ACHN (cell line): ENCODE measurements around the gene NEK9.
A peak's percentile ranks its signal among the peaks of the same experiment; 100 is the strongest.

ENCODE experiments used
- DNase-seq: peaks from one replicate; pipeline ENCODE4 v3.0.0-alpha.2; 2015
- in situ Hi-C: cut with HindIII; loops from 2 replicates; pipeline ENCODE4 v1.10.0; 2017; ENCODE audit warnings: low sequenced_read_pairs, low pct_ligation_motif_present, low pct_unique_long_range_greater_than_20kb

The NEK9 gene

DNA sequence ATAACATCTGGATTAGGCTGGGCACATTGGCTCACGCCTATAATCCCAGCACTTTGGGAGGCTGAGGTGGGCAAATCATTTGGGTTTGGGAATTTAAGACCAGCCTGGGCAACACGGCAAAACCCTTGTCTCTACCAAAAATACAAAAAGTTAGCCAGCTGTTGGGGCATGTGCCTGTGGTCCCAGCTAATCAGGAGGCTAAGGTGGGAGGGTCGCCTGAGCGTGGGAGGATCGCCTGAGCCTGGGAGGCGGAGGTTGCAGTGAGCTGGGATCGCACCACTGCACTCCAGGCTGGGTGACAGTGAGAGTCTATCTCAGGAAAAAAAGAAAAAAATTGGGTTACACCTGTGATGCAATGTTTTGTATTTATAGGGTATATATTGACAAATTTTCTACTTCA lies 5.3 kb downstream of the NEK9 start:
- in situ Hi-C loops = no loop called here
- DNase-seq = no peak

- in situ Hi-C loops = no loop called here
- no peak for DNase-seq
Measured at GRCh38 chr14:75120541-75121291, 6.1 kb downstream of the NEK9 start.

DNA sequence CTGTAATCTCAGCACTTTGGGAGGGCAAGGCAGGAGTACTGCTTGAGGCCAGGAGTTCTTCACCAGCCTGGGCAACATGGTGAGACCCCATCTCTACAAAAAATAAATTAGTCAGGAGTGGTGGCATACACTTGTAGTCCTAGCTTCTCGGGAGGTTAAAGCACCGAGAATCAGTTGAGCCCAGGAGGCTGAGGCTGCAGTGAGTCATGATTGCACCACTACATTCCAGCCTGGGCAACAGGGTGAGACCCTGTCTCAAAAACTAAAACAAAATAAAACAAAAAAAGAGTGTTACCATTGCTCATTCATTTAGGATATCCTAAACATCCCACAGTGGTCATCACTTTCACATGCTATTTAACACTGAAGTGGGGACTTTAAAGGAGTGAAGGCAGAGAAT lies 7.8 kb downstream of the NEK9 start:
- no peak for DNase-seq
- in situ Hi-C loops = no loop called here

DNA sequence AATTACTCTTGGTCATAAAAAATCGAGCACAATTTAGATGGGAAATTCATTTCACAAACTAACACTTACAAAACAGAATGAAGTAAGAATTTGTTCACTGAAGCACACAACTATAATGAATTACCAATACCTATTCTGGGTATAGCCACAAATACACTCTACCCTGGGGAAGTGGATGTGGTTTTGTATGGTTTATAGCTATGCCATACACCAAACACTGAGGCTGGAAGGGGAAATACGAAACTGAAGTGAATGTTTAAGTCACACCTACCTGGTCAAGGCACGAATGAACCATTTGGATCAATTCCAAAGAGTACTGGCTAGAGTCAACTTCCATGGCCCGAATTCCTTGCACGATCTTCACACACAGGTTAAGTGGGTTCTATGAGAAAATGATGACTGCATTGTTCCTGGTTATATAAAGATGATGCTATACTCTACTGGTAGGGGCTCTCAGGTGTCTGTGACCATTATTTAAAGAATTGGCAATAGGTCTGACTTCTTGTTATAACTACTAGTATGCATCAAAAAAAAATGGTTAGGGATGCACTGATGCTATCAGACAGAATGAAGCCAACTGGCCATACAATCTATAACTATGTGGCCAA lies 12.8 kb downstream of the NEK9 start:
- no peak for DNase-seq
- in situ Hi-C loops = no loop called here

- in situ Hi-C loops = no loop called here
- DNase-seq = no peak
Measured at GRCh38 chr14:75109877-75110276, 17.0 kb downstream of the NEK9 start.

- in situ Hi-C loops = no loop called here
- no peak for DNase-seq
Measured at GRCh38 chr14:75107186-75107585, 19.7 kb downstream of the NEK9 start.

DNA sequence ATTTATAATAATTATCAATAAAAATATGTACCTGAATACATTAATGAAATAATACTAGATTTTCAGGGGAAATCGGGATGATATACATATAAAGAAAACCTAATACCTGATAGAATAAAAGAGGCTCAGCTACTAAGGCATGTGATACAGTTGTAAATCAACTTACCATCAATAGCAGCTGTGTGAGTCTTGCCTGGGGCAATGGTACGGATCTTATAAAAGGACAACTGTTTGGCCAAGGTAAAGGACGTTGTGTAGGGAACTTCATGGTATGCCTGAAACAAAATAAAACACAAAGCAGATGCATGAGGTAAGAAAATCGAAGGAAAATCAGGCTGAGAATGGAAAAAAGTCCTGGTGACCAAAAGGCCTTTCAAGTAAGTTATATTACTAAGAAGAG lies 25.4 kb downstream of the NEK9 start:
- DNase-seq = no peak
- in situ Hi-C loops = no loop called here

DNA sequence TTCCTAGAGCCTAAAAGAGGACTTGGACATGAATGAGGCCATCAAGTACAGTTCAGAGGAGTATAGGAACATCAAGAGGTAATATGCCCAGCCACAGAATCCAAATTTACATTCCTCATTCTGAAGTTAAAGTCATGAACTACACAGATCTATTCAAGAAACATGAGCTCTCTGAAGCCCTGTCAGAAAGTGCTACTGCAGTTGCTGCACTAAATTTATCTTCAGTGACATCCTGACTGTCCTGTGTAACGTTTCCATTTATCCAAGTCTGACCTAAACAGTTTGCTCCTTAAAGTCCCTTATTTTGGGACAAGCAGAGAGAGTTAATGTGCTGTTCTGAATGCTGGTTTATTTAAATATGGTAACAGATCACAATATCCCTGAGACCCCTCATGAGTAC lies 28.2 kb downstream of the NEK9 start:
- DNase-seq = no peak
- in situ Hi-C loops = no loop called here

- in situ Hi-C loops = no loop called here
- DNase-seq = no peak
Measured at GRCh38 chr14:75098212-75098611, 28.6 kb downstream of the NEK9 start.

GRCh38 chr14:75096959-75097358 lies 29.9 kb downstream of the NEK9 start:
- in situ Hi-C loops = no loop called here
- DNase-seq = no peak

DNA sequence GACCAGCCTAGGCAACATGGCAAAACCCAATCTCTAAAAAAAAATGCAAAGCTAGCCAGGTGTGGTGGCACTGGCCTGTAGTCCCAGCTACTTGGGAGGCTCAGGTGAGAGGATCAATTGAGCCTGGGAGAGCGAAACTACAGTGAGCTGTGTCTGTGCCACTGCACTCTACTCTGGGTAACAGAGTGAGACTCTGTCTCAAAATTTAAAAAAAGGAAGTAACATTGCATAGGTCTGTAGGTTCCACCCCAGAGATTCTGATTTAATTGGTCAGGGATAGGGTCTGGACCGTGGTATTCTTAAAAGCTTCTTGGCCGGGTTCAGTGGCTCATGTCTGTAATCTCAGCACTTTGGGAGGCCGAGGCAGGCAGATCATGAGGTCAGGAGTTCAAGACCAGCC lies 31.2 kb downstream of the NEK9 start:
- in situ Hi-C loops = no loop called here
- no peak for DNase-seq

- in situ Hi-C loops = no loop called here
Measured at GRCh38 chr14:75094896-75095295, 32.0 kb downstream of the NEK9 start.

DNA sequence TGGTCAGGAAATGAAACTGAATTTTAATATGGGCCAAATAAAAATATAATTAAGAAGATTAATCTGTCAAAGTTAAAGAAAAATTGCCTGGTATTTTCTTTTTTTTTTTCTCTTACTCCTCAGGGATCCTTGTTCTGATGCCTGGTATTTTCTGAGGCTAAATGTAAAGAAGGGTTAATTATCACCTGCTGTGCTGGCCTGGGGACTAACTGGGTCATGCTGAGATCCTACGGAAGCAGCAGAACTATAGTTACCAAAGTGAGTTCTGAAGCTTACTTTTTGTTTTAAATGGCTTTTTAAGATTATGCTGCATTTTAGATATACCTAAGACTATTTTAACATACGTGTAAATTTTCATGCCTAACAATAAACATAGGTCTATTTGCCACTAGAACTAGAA lies 34.1 kb downstream of the NEK9 start:
- in situ Hi-C loops = no loop called here

More at GRCh38 chr14:75094896-75095295, 32.0 kb downstream of the NEK9 start:
- DNase-seq = no peak

DNA sequence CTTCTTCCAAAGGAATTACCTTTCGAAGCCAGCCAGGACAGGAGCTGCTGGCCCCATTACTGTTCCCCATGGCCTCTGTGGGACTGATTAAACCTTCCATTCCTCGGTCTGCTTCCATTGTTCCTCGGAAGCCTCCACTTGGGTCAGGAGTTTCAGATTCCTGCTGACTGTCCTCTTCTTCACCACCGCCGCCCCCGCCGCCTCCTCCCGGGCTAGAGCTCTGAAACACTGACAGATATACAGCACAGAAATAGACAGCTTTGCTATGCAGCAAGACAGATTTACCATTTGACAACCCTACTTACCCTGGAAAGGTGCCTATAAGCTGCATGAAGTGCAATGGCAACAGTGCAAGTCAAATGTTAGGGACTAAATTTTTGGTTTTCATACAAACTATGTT lies 35.6 kb downstream of the NEK9 start:
- in situ Hi-C loops = no loop called here

More for the DNA sequence above, 34.1 kb downstream of the NEK9 start:
- no peak for DNase-seq

DNA sequence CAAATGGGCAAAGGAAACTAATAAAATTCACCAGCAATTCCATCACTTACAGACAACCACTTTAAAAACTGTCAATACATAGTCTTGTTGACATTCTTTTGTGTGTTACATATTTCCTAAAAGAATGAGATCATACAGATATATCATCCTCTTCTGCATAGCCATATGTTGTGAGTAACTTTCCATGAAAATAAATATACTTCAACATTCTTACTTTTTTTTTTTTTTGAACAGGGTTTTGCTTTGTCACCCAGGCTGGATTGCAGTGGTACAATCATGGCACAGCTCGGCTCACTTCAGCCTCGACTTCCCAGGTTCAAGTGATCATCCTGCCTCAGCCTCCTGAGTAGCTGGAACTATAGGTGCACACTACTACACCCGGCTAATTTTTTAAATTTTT lies 36.5 kb downstream of the NEK9 start:
- no peak for DNase-seq
- in situ Hi-C loops = no loop called here

More for the DNA sequence above, 35.6 kb downstream of the NEK9 start:
- no peak for DNase-seq

GRCh38 chr14:75088566-75089373 lies 38.1 kb downstream of the NEK9 start:
- DNase-seq = peak; percentile 57
- in situ Hi-C loops = no loop called here

- in situ Hi-C loops = no loop called here
Measured at GRCh38 chr14:75088153-75088552, 38.7 kb downstream of the NEK9 start.

DNA sequence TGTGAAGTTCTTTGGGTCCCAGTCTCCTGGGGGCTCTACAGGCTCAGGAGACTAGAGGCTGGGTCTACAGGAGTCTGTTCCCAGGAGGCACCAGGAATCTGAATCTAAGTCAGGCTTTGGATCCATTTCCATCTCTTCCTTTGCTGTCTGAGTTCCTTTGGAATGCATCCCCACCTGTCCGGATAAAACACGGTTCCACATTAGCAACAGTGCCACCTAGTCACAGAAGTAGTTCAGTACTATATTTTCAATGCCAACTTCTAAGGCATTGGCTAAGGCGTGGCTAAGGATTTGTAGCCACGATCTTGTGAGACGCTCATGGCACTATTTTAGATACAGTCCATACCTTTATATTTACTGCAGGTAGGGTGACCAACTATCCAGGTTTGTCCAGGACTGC lies 42.3 kb downstream of the NEK9 start:
- in situ Hi-C loops = no loop called here
- DNase-seq = peak; percentile 7

More at GRCh38 chr14:75088153-75088552, 38.7 kb downstream of the NEK9 start:
- DNase-seq = no peak

DNA sequence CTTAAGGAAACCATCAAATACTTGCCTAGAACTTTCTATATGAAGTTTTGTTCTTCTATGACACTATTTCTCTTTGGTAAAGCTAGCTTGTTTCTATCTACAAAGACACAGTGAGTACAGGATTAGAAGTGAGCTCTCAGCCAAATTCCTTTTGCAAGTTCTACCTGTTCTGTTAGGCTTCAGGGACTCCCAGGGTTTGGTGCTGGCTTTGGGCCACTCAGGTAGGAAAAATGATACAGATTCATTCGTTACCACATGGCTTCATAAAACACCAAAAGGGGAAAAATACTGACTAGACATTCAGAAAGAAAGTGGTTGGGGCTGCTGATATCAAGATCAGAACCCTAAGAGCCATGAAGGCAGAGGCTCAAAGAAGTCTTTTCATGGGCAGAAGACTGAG lies 43.6 kb downstream of the NEK9 start:
- in situ Hi-C loops = no loop called here
- DNase-seq = no peak
